Activated CD4-positive, alpha-beta T cell treated with anti-CD3 and anti-CD28 coated beads for 48 hours (primary cell): ENCODE data around the gene PRDX5.

Experiments
- DNase-seq: peaks from one replicate; pipeline ENCODE4 v3.0.0-alpha.2; 2020

PRDX5 gene

DNA sequence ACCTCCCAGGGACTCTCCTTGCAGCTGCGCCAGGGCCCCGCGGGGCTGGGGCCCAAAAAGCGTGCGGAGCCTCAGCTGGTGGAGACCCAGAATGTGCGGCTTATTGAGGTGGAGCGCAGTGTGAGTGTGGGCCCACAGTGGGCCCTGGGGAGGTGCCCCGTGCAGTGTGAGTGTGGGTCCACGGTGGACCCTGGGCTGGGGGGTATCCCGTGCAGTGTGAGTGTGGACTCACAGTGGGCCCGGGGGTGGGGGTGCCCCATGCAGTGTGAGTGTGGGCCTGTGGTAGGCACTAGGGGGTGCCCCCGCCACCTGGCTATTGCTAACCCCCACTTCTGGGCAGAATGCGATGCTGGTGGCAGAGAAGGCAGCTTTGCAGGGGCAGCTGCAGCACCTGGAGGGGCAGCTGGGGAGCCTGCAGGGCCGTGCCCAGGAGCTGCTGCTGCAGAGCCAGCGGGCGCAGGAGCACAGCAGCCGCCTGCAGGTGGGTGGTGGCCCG lies 33.3 kb downstream of the PRDX5 start:
- no peak for DNase-seq

DNA sequence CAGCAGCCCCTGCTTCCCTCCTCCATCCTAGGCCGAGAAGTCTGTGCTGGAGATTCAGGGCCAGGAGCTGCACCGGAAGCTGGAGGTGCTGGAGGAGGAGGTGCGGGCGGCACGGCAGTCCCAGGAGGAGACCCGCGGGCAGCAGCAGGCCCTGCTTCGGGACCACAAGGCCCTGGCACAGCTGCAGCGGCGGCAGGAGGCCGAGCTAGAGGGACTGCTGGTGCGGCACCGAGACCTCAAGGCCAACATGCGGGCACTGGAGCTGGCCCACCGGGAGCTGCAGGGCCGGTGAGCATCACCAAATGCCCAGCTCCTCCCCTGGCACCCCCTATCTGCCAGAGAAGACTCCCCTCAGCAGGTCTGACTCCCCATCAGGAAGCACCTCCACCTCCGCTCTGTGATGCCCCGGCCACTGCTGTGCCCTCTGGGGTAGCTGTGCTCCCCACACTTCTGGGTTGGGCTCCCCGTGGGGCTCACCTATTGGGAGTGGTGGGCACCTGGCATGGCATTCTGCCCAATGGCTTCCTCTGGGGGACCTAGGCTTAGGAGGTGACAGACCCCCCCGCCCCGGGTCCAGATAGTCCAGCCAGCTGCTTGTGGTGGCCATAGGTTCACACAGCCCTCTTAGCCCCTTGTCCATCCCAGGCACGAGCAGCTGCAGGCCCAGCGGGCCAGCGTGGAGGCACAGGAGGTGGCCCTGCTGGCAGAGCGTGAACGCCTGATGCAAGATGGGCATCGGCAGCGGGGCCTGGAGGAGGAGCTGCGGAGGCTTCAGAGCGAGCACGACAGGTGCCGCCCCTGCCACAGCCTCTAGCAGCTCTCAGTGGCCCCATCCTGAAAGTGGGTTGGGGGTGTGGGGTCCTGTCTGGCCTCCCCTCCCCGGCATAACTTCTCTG lies 34.4 kb downstream of the PRDX5 start:
- no peak for DNase-seq

DNA sequence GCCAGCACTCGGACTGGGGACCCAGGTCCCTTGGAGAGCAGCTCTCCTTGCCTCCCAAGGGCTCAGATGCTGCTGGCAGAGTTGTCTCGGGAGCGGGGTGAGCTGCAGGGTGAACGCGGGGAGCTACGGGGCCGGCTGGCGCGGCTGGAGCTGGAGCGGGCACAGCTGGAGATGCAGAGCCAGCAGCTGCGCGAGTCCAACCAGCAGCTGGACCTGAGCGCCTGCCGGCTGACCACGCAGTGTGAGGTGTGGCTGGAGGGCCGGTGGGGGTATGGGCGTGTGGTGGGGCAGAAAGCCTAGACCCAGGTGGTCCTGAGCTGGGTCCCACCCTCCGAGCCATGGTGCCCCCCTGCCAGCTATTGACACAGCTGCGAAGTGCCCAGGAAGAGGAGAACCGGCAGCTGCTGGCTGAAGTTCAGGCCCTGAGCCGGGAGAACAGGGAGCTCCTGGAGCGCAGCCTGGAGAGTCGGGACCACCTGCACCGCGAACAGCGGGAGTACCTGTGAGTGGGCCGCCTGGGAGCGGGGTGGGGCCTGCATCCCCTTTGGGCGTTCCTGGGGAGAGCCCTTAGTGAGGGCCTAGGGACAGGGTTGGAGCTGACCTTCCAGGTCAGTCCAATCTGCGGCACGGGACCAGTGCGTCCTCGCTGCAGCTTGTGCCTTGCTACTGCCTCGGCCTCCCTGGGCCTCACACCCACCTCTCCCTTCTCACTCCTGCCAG lies 35.2 kb downstream of the PRDX5 start:
- no peak for DNase-seq

DNA sequence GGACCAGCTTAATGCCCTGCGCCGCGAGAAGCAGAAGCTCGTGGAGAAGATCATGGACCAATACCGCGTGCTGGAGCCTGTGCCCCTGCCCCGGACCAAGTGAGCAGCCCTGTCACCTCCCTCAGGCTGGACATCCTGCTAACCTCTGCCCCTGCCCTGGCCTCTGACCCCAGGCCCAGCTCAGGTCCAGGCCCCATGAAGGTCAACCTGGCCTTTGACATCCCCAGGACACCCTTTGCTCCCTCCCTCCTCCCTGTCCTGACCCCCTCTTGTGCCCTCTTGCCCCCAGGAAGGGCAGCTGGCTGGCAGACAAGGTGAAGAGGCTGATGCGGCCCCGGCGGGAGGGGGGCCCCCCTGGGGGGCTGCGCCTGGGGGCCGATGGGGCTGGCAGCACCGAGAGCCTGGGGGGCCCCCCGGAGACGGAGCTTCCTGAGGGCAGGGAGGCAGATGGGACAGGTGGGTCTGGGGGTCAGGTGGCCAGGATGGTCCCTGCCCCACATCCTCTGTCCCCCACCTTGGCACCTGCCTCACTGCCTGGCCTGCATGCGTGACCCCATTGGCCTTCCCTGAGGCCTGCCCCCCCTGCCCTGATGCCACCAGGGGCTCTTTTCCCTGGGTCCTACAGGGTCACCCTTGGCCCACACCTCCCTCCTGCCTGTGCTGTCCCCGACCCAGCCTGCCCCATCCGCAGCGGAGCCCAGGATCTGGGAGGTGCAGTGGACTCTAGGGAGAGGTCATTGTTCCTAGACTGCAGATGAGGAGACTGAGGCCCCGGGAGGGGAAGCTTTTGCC lies 36.0 kb downstream of the PRDX5 start:
- no peak for DNase-seq

DNA sequence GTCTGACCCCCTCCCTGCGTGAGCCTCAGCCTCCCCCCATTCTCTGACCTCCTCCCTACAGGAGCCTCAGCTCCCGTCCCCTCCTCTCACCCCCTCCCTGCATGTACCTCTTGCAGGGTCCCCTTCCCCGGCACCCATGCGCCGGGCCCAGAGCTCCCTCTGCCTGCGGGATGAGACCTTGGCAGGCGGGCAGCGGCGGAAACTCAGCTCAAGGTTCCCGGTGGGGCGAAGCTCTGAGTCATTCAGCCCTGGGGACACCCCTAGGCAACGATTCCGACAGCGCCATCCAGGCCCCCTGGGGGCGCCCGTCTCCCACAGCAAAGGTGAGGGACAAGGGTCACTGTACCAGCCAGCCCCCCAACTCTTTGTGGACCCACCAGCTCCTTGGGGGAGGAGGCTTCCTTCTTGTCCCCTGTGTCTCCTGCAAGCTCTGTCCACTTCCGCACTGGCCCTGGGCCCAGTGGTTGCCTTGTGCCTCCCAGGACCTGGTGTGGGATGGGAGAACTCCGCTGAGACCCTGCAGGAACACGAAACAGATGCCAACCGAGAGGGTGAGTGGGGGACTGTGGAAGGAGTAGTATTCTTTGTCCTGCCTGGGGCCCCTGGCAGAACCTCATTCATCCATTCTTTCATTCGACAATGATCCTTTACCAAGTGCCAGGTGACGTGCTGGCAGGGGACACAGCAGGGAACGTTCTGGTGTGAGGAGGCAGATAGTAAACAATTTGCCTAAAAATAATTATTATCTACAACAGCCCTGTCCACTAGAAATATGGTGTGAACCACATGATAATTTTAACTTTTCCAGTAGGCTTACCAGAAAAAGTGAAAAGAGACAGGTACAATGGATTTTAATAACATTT lies 37.4 kb downstream of the PRDX5 start:
- peak; percentile 64 for DNase-seq

DNA sequence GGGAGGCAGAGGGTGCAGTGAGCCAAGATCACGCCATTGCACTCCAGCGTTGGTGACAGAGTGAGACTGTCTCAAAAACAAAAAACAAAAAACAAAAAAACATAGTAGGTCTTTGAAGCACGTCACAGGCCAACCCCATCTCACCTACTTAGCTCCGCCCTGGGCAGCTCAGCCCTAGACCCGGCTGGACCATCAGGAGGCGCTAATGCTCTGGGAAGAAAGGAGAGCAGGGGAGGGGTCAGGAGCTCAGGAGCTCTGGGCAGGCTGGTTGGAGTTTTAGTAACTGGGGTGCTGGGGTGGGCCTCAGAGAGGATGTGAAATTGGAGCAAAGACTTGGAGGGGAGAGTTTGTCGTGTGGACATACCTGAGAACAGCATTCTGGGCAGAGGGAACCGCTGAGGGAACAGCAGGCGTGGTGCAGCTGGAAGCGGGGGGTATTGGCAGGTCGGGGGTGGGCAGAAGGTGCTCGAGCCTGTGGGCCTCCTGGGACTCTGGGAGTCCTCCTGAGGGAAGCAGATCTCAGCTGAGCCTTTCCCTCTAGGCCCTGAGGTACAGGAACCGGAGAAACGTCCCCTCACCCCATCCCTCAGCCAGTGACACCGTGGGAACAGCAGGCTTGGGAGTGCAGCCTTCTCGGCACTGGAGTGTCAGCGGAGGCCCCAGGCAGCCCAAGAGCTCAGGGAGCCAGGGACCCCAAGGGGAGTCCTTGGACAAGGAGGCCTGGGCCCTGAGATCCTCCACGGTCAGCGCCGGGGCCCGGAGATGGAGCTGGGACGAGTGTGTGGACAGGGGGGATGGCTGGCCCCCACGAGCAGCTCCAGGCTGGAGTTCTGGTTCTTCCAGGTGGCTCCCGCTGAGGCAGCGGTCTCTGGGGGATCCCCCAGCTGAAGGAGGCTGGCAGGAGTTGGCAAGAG lies 38.8 kb downstream of the PRDX5 start:
- DNase-seq = peak; percentile 72

DNA sequence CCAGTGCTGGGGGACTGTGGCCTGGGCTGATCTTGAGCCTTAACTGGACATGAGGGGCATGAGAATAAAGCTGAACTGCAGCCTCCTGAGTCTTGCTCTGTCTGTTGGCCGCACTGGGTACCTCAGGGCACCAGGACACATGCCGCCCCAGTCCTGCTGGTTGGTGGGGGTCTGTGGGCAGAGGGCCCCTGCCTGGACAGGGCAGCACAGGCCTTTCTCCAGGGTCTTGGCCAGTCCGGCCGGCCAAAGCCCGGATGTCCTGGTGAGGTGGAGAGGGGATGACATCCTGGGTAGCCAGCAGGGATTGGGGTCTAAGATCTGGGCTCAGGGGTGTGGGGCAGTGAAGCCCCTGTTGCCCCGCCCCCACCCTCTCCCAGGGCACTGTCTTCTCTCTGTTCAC lies 39.5 kb downstream of the PRDX5 start:
- DNase-seq = no peak

DNA sequence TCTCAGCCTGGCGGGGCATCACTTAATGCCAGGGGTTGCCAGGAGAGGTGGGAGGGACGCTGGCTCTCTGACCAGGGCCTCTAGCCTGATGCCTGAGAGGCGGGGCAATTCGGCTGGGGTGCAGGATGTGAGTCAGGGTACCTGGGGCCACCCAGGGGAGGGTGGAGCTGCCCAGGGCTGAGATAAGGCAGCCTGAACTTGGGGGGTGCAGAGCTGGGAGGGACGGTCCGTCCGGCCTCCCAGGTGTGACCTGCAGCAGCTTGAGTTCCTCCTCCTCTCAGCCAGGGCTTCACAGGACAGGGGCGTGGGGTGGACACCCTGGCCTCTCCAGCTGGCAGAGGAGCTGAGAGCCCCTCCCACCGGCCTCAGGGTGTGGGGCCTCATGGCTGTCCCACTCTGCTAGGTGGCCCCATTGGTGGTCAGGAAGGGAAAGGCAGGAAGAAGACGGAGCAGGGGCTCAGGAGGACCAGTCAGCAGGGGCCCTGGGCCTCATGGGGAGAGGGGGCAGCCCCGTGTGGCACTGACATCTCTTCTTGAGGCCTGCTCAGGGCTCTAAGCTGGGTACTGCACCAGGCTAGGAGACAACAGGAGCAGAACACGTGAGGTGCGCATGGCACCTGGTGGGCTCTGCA lies 40.1 kb downstream of the PRDX5 start:
- peak; percentile 68 for DNase-seq

DNA sequence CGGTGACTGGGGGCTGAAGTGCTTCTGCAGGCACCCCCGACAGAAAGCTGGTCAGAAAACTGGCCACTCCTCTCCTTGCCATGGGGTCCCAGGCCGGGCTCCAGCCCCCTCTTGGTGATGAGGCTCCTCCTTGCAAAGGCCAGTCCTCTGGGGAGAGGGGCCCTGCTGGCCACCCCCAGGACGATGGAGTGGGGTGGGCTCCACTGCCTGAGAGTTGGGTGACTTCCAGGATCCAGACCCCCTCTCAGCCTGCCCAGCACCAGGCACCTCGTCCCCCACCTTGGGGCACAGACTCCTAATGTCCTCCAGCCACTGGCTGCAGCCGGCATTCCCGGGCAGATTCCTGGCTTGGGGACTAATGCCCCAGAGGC lies 40.6 kb downstream of the PRDX5 start:
- DNase-seq = no peak

DNA sequence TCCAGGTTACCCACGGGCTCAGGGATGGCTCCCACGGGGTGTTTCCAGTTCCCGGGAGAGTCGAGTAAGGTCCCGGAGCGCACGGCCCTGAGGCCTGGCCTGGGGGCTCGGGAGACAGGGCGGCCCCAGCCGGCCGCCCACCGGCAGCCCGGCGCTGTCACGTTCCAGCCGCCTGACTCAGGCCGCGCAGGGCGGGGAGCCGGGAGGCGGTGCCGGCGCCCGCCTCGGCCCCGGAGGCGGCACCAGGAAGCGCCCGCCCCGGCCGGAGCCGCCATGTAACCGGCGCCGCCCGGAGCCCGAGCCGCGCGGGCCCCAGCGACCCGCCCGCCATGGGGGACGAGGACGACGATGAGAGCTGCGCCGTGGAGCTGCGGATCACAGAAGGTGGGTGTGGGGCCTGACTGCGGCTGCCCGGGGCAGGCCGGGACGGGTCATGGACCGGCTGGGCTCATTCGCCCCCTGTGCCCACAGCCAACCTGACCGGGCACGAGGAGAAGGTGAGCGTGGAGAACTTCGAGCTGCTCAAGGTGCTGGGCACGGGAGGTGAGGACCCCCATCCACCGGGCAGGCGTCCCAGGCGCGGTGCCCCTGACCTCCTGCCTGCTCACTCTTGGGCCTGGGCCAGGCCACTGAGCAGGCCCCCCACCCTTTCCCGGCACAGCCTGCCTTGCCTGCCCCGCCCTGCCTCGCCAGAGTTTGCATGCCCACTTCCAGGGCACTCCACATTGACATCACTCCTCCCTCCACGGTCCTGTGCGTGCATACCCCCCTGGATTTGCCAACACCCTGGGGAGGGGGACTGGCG lies 41.2 kb downstream of the PRDX5 start, which contains the start of gene RPS6KA4:
TSS of gene RPS6KA4 (plus strand) at position 256 of the 805 bp plus-strand sequence. CDS start at position 330, 74 bp downstream.
- peak; percentile 69 for DNase-seq

DNA sequence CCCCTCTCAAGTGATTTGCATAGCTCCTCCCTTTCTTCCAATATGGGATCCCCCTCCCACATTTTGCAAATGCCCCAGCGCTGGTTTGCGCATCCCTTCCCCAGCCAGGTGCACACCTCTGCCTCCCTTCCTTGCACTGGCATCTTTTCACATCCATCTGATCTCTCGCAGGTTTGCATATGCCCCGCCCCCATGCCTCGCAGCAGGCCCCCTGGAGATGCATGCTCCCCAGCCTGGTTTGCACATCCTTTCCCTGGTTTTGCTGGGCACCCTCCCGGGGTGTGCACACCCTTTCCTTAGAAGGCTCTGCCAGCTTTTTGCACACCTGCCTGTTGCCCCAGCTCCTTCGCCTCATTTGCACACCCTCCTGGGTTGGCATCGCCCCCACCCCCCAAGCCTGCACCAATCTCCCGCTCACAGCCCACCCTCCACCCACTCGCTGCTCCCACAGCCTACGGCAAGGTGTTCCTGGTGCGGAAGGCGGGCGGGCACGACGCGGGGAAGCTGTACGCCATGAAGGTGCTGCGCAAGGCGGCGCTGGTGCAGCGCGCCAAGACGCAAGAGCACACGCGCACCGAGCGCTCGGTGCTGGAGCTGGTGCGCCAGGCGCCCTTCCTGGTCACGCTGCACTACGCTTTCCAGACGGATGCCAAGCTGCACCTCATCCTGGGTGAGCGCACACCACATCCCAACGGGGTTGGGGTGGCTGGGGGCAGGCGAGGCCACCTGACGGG lies 42.0 kb downstream of the PRDX5 start:
- DNase-seq = peak; percentile 51

DNA sequence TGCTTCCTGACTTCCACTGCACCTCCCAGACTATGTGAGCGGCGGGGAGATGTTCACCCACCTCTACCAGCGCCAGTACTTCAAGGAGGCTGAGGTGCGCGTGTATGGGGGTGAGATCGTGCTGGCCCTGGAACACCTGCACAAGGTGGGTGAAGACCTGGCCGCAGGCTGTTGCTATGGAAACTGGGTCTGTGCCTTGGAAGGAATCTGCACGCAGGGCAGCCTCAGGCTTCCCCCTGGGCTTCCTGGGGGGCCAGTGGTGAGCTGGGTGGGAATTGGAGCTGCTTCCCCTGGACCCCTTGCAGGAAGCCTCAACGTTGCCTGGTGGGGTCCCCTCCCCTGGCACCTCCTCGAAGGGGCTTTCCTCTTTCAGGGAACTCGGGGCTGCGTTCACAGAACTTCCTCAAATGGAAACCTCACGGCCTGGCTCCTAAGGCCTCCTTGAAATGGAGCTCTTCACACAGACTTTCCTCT lies 42.6 kb downstream of the PRDX5 start:
- no peak for DNase-seq

DNA sequence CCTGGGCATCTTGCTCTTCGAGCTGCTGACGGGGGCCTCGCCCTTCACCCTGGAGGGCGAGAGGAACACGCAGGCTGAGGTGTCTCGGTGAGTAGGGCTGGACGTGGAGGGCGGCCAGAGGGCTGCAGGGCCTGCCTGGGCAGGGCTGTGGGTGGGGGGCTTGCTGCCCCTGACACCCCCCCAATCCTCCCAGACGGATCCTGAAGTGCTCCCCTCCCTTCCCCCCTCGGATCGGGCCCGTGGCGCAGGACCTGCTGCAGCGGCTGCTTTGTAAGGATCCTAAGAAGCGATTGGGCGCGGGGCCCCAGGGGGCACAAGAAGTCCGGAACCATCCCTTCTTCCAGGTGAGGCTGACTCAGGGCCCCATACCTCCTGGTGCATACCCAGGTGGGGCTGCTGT lies 43.7 kb downstream of the PRDX5 start:
- no peak for DNase-seq

DNA sequence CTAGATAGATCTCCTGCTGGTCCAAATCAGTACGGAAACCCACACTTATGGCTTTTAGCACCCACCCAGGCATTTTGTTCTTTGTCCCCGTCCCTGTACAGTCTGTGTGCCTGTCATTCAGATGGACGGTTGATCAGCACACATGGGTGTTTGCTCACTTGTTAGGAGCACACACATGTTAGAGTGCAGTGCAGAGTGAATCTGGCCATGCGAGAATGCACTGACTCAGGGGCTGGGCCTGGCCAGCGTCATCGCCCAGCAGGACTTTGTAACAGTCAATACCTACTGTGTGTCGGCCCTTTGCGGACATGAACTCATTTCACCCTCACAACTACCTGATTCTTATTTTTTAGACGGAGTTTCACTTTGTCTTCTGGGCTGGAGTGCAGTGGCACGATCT lies 44.4 kb downstream of the PRDX5 start:
- DNase-seq = no peak

DNA sequence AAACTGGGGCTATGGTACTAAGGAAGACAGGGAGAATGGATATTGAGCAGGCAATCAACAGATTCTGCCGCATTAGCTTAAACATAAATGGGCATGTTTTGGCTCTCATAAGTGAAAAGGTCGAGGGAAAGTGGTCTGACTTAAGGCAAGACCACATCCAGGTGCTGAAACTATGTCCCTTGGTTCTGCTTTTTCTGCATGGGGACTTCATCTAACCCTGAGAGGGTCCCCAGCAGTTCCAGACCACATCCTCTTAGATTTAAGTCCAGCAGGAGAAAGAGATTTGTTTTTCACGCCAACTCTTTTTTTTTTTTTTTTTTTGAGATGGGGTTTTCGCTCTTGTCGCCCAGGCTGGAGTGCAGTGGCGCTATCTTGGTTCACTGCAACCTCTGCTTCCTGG lies 46.5 kb downstream of the PRDX5 start:
- no peak for DNase-seq

DNA sequence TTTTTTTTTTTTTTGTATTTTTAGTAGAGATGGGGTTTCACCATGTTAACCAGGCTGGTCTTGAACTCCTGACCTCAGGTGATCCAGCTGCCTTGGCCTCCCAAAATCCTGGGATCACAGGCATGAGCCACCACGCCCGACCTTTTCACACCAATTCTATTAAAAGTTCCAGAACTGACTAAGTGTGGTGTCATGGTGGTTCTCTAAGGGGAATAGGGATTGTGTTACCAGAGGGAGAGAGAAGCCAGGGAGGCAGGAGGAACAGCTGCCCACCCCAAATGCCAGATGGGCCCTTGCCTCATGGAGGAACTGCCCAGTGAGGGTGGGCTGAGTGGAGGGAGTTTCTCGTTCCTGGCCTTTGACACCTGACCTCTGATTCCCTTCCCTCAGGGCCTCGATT lies 47.0 kb downstream of the PRDX5 start:
- no peak for DNase-seq

DNA sequence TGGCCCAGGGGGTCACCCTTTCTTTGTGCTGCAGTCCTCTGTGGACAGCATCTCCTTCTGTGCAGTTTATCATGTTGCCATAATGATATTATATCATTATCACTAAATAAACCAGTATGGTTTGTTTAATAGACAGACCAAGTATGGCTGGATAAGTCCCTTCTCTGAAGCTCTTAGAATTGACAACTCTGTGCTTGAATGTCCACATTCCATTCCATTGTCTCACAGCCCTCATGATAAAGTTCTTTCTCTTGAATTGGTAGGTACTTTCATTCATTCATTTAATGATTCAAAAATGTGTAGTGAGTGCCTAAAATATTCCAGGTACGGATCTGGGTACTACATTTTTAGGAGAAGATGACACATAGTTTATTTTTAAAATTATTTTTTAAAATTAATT lies 48.8 kb downstream of the PRDX5 start:
- DNase-seq = no peak

DNA sequence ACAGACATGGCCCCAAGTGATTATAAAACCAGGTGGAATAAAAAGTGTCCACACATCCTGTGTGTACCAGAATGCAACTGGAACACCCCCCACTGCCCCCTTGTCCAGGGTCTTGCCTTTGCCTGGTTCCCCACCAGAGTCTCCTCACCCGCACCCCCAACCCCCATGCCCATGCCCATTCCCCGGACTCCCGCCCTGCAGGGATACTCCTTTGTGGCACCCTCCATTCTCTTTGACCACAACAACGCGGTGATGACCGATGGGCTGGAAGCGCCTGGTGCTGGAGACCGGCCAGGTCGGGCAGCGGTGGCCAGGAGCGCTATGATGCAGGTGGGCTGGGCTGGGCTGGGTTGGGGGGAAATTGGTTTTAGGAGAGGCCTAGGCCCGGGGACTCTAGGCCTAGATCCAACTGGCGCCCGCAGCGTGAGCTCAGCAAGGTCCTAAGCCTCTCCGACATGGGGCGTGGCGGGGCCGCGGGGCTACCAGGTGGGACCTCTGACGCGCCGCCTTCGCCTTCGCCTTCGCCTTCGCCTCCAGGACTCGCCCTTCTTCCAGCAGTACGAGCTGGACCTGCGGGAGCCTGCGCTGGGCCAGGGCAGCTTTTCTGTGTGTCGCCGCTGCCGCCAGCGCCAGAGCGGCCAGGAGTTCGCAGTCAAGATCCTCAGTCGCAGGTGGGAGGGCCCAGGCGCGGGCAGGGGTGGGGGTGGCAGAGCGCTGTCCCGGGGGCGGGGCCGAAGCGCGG lies 50.2 kb downstream of the PRDX5 start:
- DNase-seq = no peak
